Brain pericyte (primary cell): Measurements from ENCODE around the gene S100A10.

Experiments used
- DNase-seq: peaks from one replicate; pipeline ENCODE4 v3.0.0-alpha.2; 2012; ENCODE audit warnings: low read depth, low spot score

Gene S100A10, protein sequence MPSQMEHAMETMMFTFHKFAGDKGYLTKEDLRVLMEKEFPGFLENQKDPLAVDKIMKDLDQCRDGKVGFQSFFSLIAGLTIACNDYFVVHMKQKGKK

DNA sequence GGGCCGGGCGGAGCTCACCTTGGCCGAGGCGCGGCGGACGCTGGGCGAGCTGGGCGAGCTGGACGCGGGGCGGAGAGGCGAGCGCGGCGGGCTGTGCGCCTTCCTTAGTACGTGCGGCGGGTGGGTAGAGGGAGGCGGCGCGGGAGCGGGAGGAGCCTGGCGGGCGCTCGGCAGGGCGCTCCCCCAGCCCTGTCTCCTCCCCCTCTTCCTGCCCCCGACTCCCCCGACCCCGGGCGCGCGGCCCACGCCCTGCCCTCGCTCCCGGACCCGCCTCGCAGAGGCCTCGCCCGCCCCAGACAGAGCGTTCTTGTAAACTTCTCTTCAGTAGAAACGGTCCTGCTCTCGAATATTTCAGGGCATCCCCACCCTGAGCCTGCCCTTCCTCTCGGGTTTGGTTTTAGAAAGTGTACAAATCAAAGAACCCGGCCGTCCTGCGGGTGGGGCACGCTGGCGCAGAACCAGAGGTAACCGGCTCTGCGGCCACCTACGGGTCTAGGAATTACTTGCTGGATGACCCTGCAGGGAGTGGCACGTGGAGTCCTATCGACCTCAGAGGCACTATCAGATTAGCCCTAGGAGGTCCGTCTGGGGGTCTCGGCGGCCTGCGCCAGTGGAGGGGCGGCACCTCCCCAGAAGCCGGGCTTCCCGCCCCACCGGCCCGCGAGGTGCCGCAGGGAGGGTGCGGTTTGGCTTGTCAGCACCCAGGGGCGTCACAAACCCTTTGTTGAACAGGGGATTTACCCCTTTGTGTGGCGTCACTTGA is at the start of gene S100A10:
S100A10 (minus strand) TSS at position 126 of the 763 bp plus-strand sequence. CDS start 7,629 bp downstream, outside the sequence.
- no peak for DNase-seq

DNA sequence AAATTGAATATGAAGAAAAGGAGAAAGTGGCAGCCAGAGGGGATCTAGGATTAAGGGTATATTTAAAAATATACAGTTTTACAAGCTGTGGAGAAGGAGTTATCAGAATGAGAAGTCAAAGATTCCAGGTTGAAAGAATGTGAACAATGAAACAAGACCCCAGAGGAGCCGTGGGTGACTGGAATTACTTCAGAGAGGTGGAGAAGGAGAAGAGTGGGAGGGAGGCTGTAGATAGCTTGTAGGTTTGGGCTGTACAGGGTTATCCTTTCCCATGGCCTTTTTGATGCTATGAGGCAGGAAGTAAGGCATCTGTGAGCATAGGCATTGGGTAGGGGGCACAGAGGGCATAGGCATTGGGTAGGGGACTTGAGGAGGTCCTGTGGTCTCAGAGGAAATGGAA is 48.4 kb upstream of the S100A10 start:
- DNase-seq = no peak

DNA sequence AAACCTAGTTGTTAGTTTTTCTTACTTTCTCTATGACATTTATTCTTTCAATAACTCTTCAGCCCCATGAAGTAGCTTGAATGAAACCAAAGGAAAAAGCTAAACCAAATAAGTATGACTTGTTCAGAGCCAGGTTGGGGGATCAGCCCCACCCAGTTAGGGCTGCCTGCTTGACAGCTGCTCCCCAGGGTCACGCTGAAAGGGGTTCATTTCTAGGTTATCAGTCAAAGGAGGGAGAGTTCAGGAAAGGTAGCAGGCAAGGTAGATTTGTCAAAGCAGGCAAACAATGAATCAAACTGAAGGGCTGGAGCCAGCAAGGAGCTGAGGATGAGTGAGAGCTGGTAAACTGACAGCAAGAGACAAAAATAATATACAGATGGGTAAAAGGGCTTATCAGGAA is 46.2 kb upstream of the S100A10 start:
- no peak for DNase-seq

DNA sequence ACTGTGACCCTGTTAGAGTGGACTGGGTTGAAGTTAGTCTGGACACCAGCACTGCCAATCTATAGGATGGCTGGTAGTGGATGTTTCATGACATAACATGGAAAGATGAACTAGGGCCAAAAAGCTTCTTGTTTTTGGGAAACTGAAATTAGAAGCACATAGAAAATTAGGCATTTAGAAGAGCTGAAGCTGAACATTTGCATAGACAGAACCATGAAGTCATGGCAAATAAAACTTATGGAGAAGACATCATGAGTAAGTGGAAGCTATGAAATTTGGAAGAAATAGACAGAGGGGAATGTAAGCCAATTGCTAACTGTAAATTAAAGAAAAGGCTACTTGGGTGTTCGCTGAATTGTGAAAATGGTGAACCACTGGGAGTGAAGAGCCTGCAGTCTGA is 45.8 kb upstream of the S100A10 start:
- DNase-seq = no peak

DNA sequence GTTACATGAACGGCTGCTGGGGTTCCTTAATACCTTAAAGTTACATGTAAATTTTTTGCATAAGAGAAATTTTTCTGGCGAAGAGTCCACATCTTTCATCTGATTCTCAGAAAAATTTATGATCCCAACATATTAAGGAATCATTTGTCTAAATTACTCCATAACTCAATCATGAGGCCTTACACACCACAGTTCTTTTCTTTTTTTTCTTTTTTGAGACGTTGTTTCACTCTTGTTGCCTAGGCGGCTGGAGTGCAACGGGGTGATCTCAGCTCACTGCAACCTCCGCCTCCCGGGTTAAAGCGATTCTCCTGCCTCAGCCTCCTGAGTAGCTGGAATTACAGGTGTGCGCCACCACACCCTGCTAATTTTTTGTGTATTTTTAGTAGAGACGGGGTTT is 45.2 kb upstream of the S100A10 start:
- DNase-seq = no peak

DNA sequence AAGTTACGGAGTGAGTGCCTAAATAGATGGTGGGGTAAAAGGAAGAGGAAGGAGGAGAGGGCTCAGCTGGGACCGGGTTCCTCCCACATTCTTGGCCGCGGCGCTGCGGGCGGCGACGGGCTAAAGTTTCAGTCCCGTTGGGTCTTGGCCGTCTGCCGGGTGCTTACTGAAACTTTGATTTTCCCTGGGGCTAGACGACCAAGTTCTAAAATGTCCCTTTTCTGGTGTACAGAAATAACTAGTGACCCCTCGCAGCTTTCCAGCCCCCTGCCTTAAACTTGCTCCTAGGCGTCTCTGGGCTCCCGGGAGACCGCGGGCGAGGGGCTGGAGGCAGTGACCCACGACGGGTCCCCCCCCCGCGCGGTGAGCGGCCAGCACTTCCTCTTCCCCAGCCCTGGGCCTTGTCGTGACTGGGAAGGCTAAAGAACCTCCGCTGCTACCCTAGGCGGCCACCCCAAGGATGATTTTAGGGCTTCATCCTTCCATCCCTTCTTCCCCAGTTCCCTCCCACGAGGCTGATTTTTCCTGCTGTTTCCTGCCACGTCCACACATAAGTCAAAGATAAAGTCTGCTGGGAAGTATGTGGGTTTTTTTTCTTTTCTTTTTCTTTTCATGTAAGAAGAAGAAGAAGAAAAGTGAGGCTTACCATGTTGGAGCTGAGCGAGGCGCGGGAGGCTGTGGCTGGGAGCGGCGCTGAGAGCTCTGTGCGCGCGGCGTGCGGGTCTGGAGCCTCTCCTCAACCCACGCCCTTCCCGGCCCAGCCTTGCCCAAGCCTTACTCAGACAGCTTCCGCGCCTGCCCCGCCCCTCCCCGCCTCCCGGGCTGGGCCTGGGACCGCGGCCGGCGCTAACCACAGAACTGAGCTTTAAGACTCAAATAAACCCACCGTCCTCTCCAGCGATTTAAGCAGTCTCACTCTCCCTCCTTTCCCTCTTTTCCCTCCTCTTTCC is 42.9 kb upstream of the S100A10 start, which contains the start of gene S100A11:
S100A11 (minus strand) TSS at position 738 of the 950 bp plus-strand sequence; CDS start at position 649, 89 bp downstream.
- peak; percentile 26 for DNase-seq

DNA sequence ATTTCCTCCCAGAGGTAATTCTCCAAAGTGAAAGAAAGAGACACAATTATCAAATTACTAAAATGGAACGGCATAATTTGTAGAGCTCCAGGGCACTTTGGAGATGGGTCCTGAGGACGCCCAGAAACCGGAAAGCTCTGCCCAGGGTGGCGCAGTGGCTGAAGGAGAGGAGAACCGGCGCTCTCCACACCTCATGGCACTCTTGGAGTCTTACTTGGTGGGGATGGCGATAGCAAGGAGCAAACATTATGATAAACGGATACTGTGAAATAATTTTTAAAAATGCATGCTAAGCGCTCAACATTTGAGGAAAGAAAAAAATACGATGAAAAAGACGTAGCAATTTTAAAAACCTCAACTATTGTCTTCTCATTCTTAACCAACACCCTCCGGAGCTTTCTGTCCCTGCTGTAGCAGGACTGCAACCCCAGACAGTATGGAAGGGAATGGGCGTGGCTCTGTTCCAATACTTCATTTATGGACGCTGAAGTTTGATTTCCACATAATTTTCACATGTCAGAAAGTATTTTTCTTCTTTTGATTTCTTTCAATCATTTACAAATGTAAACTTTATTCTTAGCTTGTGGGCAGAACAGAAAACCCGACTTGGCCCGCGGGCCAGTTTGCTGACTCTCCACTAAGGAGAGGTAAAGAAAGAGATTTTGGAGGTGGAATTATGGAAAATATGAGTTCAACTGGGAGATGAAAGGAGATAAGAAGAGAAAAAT is 42.0 kb upstream of the S100A10 start:
- no peak for DNase-seq

DNA sequence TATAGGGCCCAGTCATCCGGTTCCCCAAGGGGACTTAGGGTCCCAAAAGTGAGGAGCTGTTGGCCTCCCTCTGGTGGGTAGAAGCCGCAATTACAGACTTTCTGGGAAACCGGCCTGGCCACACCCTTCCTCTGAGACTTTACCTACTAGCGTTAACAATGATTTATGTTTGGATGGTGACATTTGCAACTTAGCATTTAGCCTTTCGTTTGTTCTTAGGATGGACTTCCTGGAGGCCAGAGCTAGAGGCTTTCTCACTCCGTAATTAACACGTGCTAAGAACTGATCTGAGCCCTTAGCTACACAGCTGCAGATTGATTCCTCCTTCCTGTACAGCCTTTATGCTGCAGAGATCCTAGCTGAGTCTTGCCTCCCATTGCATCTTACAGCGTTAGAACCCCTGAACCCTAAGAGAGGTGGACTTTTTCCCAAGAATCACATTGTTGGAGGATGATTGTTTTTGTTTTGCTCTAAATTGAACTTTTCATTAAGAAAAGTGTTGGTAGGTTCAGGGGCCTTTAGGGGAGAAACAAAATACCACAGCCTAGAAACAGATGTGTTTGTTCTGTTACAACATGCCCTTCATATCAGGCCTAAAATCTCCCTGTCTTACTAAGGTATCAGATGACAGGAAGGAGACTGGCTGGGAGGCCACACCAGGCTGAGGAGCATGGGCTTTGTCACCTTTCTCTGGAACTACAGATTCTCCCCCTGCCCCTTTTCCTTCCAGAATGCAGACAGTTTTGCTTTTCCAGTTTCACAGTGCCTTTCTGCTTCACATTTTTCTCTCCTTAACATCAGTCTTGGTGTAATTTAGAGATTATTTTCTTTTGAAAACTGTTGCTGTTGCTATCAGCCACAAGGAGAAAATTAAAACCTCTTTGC is 41.2 kb upstream of the S100A10 start:
- no peak for DNase-seq

DNA sequence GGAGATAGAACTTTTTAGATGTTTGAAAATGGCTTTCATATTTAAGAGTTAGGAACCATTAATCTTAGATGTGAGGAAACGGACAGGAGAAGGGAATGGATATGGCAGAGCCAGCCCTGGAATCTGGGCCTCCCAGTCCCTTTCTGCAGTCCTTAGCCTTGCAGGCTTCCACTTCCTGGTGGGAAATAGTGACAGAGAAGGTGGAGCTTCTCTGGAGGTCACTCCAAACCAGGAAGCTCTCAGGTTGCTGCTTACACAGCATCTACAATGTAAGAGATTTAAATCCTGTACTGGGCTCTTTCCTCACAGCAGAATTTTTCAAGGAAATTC is 40.6 kb upstream of the S100A10 start:
- no peak for DNase-seq

DNA sequence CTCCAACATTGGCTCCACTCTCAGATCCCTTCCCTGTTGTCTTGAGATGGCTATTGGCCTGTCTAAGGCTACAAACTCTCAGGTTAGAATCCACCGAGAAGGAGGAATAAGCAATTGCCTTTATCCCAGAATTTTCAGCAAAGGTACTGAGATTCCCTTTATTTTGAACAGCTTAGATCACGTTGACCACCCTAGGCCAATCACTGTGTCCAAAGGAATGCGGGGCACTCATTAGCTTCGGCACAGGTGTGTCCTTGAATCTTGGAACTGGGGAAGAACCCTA is 36.2 kb upstream of the S100A10 start:
- DNase-seq = no peak

DNA sequence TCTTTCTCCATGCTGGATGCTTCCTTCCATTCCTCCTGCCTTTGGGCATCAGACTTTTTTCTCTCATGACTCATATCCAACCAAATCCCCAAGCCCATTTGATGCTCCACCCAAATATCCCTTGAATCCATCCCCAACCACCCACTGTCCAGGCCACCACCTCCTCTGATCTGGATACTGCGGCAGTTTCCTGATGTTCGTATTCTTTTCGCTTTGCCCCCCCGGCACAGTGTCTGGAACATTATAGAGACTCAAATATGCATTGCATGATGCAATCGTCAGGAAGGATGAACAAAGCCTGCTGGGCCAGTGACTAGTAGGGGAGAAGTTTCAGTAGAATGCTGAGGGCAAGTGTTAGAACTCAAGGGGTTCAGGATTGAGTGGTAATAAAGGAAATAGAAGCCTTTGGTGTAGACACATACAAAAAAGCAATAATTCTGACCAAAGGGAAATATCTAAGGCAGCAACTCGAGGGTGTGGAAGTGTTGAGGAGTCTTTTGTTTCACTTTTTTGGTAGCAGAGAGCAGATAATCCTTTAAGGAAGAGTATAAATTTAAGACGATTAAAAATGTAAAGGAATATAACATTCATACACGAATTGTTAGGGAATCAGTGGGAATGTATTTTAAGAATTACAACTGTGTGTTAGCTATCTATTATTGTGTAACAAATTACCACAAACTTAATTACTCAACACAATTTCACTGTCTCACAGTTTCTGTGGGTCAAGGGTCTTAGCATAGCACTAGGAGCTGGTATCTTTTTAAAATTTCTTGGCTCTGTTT is 35.7 kb upstream of the S100A10 start:
- DNase-seq = no peak

DNA sequence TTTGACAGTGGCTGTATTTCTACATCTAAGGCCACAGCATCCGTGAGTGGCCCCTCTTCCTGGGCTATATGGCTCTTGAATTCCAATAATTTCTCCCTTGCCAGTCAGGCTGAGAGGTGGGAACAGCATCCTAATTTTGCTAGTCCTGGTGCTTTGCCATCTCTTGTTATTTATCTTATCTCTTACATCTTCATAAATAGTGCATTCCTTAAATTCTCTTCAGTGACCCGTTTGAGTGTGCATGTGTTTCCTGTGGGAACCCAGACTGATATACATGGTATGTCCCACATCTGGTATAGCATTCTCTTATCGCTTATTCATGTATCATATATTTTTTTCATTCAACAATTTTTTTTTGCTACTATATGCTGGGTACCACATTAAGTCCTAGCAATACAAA is 33.2 kb upstream of the S100A10 start:
- no peak for DNase-seq

DNA sequence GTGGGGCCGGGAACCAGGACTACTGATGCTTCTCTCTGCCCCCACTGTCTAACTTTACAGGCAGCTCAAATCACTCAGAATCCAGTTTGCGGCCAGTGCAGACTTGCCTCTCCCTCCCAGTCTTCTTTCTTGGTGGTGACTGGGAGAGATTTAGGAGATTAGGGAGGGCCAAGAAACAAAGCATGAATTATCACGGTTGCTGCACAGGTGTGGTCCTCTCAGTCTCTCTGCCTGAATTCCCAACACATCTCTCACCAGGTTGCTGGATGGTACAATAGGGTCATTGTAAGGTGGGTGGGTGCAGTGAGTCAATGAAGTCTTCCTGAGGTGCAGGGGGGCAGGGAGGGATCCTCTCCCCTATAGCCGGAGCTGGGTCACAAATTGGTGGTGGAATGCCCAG is 30.6 kb upstream of the S100A10 start:
- DNase-seq = no peak

DNA sequence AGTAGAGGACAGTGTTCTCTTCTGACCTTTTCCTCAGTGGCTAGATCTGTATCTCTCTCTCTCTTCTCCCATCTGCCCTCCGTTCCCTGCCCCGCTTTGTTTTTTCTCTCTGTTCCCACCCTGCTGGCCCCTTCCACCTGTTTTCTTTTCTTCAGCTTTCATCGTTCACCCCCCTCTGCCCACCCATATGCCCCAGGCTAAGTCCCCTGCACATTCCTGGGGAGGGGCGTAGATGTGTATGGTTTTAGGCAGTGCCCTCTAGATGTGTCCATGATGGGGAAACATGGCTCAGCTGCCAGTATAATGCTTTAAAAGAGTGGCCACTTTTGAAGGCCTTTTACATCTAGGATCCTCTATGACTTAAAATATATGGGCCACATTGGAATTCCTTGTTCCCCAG is 29.6 kb upstream of the S100A10 start:
- DNase-seq = no peak

DNA sequence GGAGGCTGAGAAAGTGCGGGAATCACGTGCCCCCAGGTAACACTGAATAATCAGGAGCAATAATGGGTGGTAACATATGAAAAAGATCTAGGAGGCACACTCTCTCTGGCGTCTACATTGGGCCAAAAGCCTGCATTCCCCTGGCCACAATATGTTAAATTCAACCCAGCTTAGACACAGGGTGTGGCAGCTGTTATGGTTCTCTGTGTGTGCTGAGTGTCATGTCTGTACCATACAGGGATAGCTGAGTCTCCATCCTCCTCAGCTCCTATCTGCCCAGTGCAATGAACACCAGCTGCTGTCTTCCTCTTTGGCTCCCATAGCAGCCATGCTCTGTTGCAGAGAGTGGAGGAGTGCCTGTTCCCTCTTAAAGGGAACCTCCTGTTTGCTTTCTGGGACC is 28.8 kb upstream of the S100A10 start:
- no peak for DNase-seq

DNA sequence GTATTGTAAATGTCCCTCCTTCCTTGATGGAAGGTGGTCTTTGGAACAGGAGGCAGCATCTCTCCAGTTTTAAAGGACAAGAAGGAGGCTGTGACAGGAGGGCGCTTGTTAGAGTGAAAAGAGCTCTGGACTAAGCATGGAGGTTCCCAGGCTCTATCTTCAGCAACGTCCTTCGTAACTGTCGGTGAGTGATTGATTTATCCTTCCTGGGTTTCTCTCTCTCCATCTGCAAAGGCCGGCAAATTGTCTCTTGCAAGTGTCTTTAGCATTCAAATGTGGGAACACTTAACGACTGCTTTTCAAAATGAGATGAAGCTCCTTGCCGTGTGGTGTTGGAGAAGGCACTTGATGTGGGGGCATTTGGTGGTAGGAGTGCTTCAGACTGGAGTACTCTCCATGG is 27.9 kb upstream of the S100A10 start:
- DNase-seq = no peak

DNA sequence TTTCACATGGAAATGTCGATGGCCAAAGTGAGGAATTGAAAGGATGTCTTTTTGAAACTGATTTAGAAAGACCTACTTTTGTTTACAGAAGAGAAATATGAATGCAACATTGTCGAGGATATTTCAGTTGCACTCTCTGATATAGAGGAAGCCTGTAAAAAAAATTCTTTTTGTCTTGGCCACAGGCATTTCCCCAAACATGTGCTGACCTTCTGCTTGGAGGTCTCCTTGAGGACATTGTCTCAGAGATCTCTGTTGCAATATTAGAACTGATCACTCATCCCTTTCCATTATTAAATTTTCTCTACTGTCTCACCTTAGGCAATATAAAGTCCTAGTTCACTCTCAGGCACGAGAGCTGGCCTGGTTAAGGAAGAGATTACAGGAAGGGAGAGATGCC is 27.2 kb upstream of the S100A10 start:
- DNase-seq = no peak

DNA sequence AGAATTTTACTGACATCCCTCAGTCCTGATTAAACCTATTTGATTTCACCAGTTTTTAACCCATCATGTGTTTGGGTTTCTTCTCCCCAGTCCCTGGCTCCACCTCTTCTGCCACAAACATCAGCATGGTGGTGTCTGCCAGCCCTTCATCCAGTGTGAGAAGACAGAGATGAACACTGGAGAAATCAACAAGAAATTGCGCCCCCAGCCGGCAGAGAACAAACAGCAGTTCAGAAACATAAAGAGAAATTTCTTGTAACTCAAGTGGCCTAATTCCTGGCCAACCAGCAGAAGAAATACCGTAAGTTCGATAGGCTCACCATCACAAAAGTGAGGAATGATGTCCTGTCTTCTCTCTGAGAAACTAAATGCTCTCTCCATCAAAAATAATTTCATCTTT is 24.9 kb upstream of the S100A10 start:
- DNase-seq = no peak

DNA sequence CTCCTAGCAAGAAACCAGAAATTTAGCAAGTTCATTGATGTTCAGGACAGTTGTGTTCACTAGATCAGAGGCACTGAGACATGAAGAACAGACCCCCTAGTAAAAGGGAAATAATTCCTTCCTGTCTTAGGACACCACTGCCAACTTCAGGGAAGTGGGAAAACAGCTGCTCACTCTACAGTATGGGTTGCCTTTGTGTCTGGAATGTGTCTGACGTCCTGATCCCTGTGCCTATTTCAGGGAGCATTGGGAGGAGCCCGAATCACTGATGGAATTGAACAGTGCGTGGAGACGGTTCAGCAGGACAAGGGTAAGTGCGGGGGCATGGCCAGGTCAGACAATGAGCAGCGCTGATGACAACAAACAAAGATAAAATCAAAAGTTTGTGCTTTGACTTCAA is 22.1 kb upstream of the S100A10 start:
- no peak for DNase-seq

DNA sequence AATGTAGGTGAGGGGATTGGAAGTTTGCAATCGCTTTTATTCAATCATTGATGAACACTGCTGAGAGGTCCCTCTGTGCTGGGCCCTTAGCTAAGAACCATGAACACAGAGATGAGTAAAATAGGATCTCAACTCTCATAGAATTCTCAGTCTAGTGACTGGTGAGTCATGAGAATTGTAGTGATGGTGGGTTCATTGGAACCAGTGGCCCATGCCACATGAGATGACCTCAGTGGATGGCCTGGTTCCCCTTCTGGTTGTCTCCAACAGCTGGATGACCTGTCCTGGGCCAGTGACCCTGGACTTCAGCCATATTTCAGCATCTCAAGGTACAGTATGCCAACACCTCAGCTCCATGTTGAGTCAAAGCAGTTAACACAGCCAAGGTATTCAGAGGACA is 21.3 kb upstream of the S100A10 start:
- DNase-seq = no peak
